ENCODE measurements around the gene ADAMTSL3. TPM values are rescaled to one million over a fixed set of nuclear protein-coding genes. Genes with fewer than 3 reads are reported as not detected.

The ADAMTSL3 gene
- total RNA-seq, 1 donor from 2014 or later: 0.32 TPM

DNA sequence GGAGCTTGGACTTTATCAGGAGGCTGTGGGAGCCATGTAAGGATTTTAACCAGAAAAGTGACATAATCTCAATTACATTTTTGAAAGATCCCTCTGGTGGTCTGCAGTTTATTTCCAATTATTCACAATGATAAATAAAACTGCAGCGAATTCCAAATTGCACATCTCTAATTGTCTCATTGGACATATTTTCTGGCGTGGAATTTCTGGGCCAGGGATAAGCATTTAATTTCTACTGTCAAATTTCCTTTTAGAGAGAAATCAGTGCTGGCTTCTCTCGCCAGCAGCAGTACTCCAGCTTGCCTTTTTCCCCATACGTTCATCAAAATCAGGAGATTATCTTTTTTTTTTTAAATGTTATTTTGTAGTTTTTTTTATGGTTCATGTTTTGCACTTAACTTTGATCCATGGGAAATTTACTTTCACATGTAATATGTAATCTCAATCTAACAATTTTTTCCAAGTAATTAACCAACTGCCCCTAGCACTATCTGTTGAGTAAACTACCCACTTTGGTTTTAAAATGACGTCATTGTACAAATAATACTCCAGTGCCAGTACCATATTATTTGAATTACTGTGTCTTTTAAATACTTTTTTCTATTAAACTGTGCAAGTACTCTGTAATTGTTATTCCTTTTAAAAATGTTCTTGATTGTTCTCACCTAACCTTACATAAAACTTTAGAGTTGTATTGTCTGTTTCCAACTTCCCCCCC is 251.8 kb downstream of the ADAMTSL3 start:
- H3K9me3 Mint-ChIP-seq (ENCODE audit: unreplicated experiment): no peaks in the 10 kb centered on the region
- TF ChIP-seq, protein P1, sequence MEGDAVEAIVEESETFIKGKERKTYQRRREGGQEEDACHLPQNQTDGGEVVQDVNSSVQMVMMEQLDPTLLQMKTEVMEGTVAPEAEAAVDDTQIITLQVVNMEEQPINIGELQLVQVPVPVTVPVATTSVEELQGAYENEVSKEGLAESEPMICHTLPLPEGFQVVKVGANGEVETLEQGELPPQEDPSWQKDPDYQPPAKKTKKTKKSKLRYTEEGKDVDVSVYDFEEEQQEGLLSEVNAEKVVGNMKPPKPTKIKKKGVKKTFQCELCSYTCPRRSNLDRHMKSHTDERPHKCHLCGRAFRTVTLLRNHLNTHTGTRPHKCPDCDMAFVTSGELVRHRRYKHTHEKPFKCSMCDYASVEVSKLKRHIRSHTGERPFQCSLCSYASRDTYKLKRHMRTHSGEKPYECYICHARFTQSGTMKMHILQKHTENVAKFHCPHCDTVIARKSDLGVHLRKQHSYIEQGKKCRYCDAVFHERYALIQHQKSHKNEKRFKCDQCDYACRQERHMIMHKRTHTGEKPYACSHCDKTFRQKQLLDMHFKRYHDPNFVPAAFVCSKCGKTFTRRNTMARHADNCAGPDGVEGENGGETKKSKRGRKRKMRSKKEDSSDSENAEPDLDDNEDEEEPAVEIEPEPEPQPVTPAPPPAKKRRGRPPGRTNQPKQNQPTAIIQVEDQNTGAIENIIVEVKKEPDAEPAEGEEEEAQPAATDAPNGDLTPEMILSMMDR (IDR thresholded peaks at IDR 0.05; ENCODE audit: partially characterized antibody, unreplicated experiment): no peak
- DNase-seq: no peak
- no peak overlapping the region for H3K27ac Mint-ChIP-seq (ENCODE audit: unreplicated experiment)
- H3K4me1 Mint-ChIP-seq (ENCODE audit: low read depth, unreplicated experiment): peaks cover 4% of the 10 kb centered on the region
- no peaks in the 10 kb centered on the region for H3K27me3 Mint-ChIP-seq (ENCODE audit: unreplicated experiment)
- no peaks in the 10 kb centered on the region for H3K36me3 Mint-ChIP-seq (ENCODE audit: unreplicated experiment)
- H3K4me3 Mint-ChIP-seq (ENCODE audit: unreplicated experiment): no peak overlapping the region

DNA sequence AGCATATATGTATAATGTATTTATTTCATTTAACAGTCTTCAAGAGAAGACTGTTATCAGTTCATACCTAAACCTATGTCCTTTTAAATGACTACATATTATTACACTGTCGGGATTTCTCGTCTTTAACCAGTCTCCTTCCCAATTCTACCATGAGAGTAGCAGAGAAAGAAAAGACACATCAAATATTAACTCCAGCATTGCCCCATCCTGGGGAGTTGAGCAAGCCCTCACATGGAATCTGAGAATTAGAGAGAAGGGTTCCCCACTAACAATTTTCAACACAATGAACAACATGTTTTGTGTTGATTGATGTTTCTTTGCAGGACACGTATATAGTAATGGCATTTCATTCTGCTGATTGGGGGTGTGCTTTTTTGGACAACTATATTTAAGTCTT is 257.4 kb downstream of the ADAMTSL3 start:
- H3K4me1 Mint-ChIP-seq (ENCODE audit: low read depth, unreplicated experiment): no peaks in the 10 kb centered on the region
- no peak overlapping the region for H3K27ac Mint-ChIP-seq (ENCODE audit: unreplicated experiment)
- no peak for DNase-seq
- H3K36me3 Mint-ChIP-seq (ENCODE audit: unreplicated experiment): no peaks in the 10 kb centered on the region
- no peak overlapping the region for H3K4me3 Mint-ChIP-seq (ENCODE audit: unreplicated experiment)
- TF ChIP-seq, protein P1 (IDR thresholded peaks at IDR 0.05; ENCODE audit: partially characterized antibody, unreplicated experiment): no peak
- H3K9me3 Mint-ChIP-seq (ENCODE audit: unreplicated experiment): no peaks in the 10 kb centered on the region
- no peaks in the 10 kb centered on the region for H3K27me3 Mint-ChIP-seq (ENCODE audit: unreplicated experiment)

DNA sequence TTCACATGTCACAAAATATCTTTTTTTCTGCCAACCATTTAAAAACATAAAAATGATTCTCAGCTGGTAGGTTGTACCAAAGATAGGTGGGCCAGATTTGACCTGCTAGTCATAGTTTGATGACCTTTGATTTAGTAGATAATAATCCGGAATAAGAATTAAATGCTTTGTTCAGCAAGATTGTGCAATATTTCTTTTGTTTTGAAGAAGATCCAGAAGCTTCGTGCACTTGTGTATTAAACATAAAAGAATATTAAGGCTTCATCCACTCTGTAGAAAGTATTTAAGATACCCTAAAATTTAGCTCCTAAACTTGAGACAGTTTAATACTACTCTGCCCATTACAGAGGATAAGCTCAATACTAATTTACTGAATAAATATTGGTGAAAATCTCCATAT is 258.4 kb downstream of the ADAMTSL3 start:
- H3K27me3 Mint-ChIP-seq (ENCODE audit: unreplicated experiment): no peaks in the 10 kb centered on the region
- no peak overlapping the region for H3K27ac Mint-ChIP-seq (ENCODE audit: unreplicated experiment)
- no peak for DNase-seq
- no peaks in the 10 kb centered on the region for H3K4me1 Mint-ChIP-seq (ENCODE audit: low read depth, unreplicated experiment)
- H3K36me3 Mint-ChIP-seq (ENCODE audit: unreplicated experiment): no peaks in the 10 kb centered on the region
- no peaks in the 10 kb centered on the region for H3K9me3 Mint-ChIP-seq (ENCODE audit: unreplicated experiment)
- TF ChIP-seq, protein P1 (IDR thresholded peaks at IDR 0.05; ENCODE audit: partially characterized antibody, unreplicated experiment): no peak
- H3K4me3 Mint-ChIP-seq (ENCODE audit: unreplicated experiment): no peak overlapping the region

DNA sequence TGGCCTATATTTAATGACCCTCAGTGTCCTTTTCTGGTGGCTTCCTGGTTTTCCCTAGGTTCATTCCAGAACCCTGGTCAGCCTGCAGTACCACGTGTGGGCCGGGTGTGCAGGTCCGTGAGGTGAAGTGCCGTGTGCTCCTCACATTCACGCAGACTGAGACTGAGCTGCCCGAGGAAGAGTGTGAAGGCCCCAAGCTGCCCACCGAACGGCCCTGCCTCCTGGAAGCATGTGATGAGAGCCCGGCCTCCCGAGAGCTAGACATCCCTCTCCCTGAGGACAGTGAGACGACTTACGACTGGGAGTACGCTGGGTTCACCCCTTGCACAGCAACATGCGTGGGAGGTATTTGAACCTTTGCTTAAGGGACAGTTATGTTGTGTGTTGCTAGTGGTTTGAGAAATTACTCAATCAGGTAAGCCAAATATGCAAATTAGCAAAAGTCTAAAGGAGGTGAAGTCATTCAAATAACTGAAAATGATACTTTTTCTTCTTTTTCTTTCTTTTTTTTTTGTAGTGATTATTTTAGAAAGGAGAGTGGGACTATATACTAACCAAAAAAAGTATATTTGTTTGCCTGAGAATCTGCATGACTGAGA is 259.2 kb downstream of the ADAMTSL3 start:
- Mint-ChIP-seq H3K9me3 (ENCODE audit: unreplicated experiment) (no peaks in the 10 kb centered on the region), H3K27me3 (ENCODE audit: unreplicated experiment) (no peaks in the 10 kb centered on the region), H3K4me3 (ENCODE audit: unreplicated experiment) (no peak overlapping the region), H3K27ac (ENCODE audit: unreplicated experiment) (no peak overlapping the region), H3K36me3 (ENCODE audit: unreplicated experiment) (no peaks in the 10 kb centered on the region), H3K4me1 (ENCODE audit: low read depth, unreplicated experiment) (no peaks in the 10 kb centered on the region)
- no peak for DNase-seq
- TF ChIP-seq, protein P1 (IDR thresholded peaks at IDR 0.05; ENCODE audit: partially characterized antibody, unreplicated experiment): no peak

DNA sequence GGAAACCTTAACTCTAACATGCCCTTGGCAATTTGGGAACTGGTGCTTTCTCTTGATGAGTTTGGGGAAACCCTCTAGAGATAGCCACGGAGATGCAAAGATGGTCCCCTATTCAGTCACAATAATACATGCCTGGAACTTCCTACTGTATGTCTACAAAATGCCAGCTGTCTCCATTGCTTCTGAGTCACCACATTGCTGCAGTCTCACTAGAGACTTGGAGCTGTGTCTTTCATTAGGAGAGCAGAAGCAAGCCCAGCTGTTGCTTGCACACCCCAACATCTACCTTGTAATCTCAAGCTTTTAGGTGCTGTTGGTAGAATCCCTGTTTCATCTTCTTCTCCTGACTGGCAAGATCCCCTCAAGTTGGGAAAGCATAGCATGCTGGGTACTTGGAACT is 261.0 kb downstream of the ADAMTSL3 start:
- Mint-ChIP-seq H3K27me3 (ENCODE audit: unreplicated experiment) (peaks cover 1% of the 10 kb centered on the region), H3K4me3 (ENCODE audit: unreplicated experiment) (no peak overlapping the region), H3K4me1 (ENCODE audit: low read depth, unreplicated experiment) (no peaks in the 10 kb centered on the region), H3K36me3 (ENCODE audit: unreplicated experiment) (no peaks in the 10 kb centered on the region), H3K27ac (ENCODE audit: unreplicated experiment) (no peak overlapping the region), H3K9me3 (ENCODE audit: unreplicated experiment) (no peaks in the 10 kb centered on the region)
- DNase-seq: no peak
- TF ChIP-seq, protein P1 (IDR thresholded peaks at IDR 0.05; ENCODE audit: partially characterized antibody, unreplicated experiment): no peak

Data from glutamatergic neuron (in vitro differentiated cells).